Epithelial cell of prostate (primary cell): Measurements from ENCODE around the gene GPHN.
"Not testable (repeated sequence)": the region's sequence is repeated elsewhere in the genome, so short reads cannot be mapped to it uniquely, and the experiment has no call there.

Experiments used
- DNase-seq: peaks from one replicate; pipeline ENCODE4 v3.0.0-alpha.2; 2011; ENCODE audit warnings: low read depth, low spot score
- H3K27ac ChIP-seq: fragments of 450-650 bp; 2 replicates; pipeline ENCODE4 v1.5.1; 2017; ENCODE audit warnings: mild to moderate bottlenecking

Gene GPHN

DNA sequence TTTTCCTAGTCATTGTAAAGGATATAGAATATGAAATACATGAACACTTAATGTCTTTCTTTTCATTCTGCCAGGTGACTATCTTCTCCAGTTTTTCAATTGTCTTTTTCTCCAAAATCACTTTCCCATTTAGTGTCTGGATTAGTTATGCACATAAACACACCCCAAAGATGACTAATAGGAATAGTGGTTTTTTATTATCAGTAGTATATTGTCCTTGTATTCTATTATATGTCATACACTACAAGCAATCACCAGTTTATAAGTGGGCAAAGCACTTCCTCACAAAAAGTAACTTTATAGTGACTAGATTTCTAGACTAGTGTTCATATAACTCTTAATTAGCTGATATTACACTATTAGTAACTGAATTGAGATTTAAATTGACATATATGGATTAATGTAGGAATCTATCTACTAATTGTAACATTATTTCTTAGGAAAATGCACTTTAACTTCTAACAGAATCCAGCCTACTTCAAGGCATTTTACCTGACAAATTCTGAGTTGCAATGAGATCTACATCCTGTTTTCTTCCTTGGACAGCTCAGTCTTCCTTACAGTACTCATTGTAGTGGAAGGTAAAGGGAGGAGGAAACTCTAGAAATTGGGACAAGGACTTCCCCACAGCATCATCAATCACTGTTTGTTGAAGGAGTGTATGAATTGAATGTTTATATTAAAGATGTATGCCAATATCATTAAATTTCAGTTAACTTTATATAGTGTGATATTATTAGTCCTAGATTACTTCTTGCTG lies 495.2 kb downstream of the GPHN start:
- H3K27ac ChIP-seq = no peak overlapping the region
- no peak for DNase-seq

DNA sequence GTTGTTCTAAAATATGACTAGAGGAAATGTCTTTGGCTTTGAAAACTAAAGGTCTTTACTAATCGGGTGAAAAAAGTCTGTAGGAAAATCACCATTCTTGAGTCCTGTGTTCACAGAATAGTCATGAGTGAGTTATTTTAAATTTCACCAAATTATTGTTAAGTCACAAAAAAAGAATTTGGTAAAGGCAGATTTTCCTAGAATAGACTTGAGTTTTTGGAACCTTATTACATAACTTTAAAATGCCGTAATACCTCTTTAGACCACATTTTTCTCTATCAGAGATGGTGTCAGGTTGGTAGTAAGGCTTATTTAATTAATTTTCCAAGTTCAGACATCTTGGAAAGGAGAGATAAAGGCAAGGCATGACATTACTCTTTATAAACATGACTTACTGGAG lies 496.6 kb downstream of the GPHN start:
- DNase-seq = no peak
- no peak overlapping the region for H3K27ac ChIP-seq

DNA sequence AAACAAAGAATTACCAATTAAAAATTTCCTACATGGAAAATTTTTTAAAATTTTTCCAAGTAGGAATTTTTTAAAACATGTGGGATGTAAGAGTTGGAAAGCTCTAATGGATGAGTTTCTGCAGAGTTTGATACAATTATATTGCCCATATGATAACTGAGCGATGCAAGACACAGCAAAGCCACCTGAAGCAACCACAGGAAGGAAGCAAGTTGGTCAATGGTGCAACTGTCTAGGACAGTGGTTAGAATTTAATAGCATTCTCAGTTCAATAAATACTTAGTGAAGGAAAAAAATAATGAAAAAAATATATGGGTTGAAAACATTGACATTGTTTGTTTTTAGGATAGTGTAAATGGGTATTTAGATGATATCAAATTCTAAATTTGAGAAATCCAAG lies 502.7 kb downstream of the GPHN start:
- no peak for DNase-seq
- H3K27ac ChIP-seq = no peak overlapping the region

DNA sequence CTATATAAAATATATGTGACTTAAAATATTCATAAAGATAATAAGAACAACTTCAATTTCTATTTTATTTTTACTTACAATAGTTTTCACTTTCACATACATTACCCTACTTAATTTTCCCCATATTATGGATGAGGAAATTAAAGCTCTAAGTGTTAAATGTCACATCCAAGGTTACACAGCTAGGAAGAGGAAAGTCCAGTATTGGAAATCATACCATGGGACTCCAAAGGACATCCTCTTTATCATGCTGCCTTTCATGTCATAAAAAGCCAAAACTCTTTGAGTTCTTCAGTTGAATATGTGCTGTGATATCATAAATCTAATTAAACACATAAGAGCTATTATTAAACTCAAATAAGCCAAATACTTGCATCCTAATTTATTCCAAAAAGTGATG lies 508.9 kb downstream of the GPHN start:
- DNase-seq = no peak

DNA sequence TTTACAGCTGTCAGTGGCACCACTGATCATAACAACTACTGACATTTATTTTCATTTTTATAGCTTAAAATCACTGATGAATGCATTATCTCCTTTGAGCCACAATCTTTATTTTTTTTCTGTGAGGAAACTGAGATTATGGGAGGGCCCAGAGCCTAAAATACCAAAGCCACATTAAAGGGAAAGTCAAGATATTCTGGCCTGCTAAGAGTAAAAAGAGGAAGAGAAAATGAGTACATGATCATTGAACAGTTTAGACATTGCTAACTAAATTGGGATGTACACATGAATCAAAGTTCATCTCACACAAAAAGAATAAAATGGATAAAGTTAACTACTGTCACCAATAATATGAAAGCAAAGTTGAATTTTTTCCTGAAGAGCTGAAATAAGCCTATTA lies 510.8 kb downstream of the GPHN start:
- no peak overlapping the region for H3K27ac ChIP-seq
- no peak for DNase-seq

More for the DNA sequence above, 508.9 kb downstream of the GPHN start:
- no peak overlapping the region for H3K27ac ChIP-seq

DNA sequence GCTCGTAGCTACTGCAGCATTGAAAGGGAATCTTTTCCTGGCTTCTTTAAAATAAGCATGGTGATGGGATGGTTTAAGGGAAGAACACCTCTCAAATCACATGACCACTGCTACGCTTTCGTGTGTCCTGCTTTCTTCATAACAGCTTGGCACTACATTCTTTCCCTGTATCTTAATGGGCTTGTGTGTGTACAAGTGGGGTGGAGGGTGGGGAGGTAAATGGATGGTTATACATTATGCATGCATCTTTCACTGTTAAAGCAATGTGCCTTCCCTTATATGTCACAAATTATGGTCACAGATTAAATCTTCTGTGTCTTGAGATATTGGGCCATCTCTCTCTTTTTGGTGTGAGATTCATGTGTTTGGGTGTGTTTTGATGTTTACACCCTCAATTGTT lies 511.8 kb downstream of the GPHN start:
- DNase-seq = no peak

DNA sequence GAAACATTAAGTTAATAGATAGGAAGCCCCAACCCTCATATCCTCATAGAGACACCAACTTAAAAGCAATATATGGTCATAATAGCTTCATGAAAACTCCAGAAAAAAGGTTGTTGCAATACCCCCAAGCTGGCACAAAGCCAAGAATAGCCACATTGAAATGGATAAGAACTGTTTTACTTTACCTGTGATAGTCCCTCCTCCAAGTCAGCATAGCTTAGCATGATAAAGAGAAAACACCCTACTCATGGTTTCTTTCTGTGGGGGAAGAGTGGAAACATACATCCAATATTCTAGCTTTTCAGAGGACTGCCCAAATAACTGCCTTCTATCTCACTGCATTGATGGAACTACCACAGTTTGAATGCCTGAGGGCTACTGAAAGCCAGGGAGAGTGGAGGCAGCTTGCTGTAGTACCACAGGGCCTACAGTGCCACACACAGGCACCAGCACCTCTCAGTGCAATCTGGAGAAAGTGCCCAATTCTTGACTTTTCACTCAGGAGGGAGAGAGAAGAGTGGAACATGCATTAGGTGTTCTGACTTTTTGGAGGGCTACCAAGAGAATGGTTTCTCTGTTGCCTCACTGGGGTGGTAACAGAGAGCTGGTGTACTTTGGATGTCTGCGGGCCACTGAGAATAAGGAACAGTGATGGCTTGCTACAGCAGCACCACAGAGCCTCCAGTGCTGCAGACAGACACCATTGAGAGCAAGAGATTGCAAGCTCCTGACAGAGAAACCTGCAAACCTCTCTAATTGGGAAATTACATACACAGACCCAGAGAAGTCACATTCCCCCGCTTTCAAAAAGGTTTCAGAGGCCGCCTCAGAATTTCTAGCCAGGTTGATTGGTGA lies 524.2 kb downstream of the GPHN start:
- DNase-seq = no peak
- H3K27ac ChIP-seq = no peak overlapping the region

More for the DNA sequence above, 511.8 kb downstream of the GPHN start:
- no peak overlapping the region for H3K27ac ChIP-seq

DNA sequence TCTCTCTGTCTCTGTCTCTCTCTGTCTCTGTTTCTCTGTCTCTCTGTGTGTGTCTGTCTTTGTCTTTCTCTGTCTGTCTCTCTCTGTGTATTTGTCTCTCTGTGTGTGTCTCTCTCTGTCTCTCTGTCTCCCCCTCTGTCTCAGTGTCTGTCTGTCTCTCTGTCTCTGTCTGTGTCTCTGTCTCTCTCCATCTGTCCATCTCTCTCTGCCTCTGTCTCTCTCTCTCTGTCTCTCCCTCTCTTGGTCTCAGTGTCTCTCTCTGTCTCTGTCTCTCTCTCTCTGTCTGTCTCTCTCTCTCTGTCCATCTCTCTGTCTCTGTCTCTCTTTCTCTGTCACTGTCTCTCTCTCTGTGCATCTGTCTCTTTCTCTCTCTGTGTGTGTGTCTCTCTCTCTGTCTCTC lies 537.5 kb downstream of the GPHN start:
- H3K27ac ChIP-seq = no peak overlapping the region
- no peak for DNase-seq

DNA sequence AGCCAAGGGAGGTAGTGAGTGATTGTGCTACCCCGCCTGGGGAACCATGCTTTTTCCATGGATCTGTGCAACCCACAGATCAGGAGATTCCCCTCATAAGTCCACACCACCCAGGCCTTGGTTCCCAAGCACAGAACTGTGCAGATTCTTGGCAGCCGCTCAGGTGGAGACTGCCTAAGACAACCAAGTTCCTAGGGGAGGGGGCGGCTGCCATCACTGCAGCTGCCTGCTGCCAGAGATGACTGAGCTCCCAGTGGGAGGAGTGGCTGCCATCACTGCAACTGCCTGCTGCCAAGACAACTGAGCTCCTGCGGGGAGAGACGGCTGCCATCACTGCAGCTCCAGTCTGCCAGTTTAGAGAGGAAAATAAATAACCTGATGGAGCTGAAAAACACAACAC lies 542.9 kb downstream of the GPHN start:
- H3K27ac ChIP-seq = no peak overlapping the region

DNA sequence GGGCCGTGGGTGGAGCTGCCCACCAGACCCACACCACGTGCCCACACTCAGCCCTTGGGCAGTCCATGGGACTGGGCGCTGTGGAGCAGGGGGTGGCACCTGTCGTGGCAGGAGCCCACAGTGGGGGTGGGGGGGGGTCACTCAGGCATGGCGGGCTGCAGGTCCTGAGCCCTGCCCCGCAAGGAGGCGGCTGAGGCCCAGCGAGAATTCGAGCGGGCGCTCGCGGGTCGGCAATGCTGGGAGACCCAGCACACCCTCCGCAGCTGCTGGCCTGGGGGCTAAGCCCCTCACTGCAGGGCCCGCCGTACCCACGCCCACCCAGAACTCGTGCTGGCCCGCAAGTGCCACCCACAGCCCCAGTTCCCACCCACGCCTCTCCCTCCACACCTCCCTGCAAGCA lies 548.7 kb downstream of the GPHN start:
- H3K27ac ChIP-seq = no peak overlapping the region
- DNase-seq = no peak

More for the DNA sequence above, 542.9 kb downstream of the GPHN start:
- DNase-seq = no peak

DNA sequence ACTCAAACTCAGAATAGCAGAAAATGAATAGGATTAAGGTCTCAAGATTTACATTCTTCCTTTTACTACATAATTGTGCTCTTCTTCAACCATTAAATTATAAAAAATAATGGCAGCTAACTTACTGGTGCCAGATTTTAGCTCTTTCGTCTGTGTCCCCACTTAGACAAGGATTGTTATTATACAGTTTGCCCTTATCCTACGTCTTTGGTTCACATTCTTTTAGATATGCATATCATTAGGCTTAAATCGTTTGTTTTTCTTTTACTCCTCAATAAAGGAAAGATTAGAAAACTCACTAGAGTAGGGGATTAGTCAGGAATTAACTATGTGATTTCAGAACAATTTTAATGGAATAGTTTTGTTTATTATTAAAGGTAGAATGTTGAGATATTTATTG lies 551.6 kb downstream of the GPHN start:
- DNase-seq = no peak
- H3K27ac ChIP-seq = no peak overlapping the region

DNA sequence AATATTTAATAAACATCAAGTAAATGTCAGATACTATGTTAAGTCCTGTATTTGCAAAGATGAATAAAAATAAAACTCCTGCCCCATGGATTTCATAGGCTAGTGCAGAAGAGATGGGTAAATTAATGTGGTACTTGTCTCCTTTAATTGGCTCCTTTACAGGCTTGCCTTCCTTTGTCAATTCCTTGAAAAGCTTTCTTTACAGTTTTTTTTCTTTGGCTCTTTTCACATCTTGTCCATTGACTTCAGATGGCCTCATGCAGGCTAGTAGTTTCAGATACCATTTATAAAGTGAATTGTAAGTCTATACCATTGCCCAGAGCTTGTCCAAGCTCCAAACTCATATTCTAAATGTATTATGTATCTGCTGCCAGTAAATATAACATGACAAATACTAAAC lies 552.6 kb downstream of the GPHN start:
- no peak overlapping the region for H3K27ac ChIP-seq
- DNase-seq = no peak

DNA sequence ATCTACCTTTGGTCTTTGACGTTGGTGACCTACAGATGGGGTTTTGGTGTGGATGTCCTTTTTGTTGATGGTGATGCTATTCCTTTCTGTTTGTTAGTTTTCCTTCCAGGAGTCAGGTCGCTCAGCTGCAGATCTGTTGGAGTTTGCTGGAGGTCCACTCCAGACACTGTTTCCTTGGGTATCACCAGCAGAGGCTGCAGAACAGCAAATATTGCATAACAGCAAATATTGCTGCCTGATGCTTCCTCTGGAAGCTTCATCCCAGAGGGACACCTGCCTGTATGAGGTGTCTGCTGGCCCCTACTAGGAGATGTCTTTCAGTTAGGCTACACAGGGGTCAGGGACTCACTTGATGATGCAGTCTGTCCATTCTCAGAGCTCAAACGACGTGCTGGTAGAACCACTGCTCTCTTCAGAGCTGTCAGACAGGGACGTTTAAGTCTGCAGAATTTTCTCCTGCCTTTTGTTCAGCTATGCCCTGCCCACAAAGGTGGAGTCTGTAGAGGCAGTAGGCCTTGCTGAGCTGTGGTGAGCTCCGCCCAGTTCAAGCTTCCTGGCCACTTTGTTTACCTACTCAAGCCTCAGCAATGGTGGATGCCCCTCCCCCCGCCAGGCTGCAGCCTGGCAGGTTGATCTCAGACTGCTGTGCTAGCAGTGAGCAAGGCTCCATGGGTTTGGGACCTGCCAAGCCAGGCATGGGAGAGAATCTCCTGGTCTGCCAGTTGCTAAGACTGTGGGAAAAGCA lies 559.3 kb downstream of the GPHN start:
- peak; percentile 1 for DNase-seq
- not testable (repeated sequence) for H3K27ac ChIP-seq

DNA sequence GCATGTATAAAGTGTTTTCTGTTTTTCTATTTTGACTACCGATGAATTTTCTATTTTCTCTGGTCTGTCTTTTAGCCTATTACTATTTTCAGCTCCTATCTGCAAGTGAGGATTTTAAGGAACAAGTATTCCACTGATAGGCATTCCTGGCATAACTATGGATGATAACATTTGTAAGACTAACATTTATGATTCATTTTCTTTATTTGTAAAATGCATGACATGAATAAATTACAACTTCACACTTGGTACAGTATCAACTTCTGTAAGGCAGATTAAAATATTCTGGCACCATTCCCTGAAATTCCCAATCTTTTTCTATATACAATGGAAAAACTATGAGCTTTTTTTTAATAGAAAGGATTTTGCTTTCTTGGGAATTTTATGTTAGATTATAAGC lies 560.3 kb downstream of the GPHN start:
- no peak overlapping the region for H3K27ac ChIP-seq
- DNase-seq = no peak

DNA sequence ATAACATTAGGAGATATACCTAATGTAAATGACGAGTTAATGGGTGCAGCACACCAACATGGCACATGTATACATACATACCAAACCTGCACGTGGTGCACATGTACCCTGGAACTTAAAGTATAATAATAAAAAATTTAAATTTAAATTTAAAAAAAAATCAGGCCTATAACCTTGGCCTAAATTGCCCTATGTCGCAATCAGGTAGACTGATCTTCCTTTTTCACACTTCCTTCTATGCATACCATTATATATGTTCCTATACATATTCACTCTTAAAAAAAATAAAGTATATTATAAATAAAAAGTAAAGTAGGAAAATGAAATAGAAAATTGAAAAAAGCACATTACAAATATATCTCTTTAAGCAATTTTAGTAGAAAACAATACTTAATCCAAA lies 563.6 kb downstream of the GPHN start:
- no peak for DNase-seq
- H3K27ac ChIP-seq = no peak overlapping the region

DNA sequence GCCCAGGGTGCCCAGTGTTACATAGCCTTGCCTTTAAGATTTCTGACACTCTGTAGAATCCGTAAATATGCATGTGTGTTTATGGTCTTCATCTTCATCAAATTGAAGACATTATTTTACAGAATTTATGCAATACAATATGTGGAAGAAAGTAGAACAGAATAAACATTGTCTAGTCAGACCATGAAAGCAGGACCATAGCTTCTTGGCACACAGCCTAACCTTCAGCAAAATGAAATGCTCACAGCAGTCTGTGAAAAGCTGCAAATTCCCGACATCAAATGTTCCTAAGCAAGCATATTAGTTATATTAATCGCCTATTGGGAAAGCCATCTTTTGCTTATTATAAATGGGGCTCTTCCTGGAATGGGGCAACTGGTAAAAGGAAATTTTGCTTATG lies 570.0 kb downstream of the GPHN start:
- no peak for DNase-seq
- no peak overlapping the region for H3K27ac ChIP-seq

DNA sequence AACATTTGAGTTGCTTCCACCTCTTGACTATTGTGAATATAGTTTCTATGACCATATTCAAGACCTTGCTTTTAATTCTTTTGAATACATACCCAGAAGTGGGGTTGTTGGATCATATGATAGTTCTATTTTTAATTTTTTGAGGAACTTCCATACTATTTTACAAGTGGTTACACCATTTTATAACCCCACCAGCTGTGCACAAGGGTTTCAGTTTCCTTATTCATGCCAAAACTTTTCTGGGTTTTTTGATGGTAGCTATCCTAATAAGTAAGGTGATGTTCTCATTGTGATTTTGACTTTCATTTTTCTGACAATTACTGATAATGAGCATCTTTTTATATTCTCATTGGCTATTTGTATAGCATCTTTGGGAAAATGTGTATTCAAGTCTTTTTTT lies 571.9 kb downstream of the GPHN start:
- DNase-seq = no peak
- no peak overlapping the region for H3K27ac ChIP-seq

DNA sequence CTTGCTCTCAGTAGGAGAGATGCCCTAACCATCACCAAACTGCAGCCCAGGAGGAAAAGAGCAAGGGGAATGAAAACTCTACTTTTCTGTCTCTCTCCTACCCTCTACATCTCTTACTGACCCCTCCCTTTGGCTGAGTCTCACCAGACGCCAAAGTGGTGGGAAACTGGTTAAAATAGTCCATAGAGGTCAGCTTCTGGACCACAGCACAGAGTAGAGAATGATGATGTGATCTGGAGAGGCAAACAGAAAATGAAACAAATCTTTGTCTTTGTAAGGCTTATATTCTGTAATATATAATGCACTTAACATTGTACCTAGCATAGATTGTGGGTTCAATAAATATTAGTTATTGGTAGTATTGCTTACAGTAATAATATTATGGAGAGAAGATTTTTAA lies 600.3 kb downstream of the GPHN start:
- no peak for DNase-seq
- no peak overlapping the region for H3K27ac ChIP-seq

DNA sequence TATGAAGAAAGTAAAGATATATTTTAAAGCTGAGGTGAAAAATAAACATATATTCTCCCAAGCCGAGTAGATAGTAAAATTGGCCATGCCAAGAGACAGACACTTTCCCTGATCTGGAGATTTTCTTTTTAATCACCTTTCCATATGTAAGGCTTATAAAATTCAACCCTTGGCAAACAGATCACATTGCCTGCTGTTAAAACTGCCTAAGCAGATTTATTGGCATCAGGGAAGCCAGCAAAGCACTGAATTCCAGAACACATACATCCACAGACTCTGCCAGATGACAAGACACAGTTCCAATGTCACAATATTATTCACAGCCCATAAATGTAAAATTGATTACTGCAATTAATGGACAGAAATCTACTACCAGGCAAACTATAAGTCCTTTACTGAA lies 603.1 kb downstream of the GPHN start:
- DNase-seq = no peak
- H3K27ac ChIP-seq = no peak overlapping the region

DNA sequence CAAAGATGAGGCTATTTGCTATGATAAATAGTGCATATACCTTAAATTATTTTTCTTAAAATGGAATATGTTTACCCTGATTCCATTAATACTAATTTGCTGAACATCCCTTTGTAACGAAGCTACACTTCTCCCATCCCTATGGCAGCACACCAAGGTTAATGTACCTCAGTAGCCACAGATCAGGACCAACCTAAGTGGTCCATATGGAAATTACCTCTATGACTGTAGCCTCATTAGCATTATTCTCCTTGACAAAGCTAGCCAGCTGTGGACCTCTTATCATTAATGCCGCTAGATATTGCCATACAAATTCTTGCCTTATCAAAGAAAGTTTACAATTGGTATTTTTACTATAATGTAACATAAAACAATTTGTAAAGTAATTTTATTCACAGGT lies 604.4 kb downstream of the GPHN start:
- DNase-seq = no peak
- H3K27ac ChIP-seq = no peak overlapping the region

DNA sequence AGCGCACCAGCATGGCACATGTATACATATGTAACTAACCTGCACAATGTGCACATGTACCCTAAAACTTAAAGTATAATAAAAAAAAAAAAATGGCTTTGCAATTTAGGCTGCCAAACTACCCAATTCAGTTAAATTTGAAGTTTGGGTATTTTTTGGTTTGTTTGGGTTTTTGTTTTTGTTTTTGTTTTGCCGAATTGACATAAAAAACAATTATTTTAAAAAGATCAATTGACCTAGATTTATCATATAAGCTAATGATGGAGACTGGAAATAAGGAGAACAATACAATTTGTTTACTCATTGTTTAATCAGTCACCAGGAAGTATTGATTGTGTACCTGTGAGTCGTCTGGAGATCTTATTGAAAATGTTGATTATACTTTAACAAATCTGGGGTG lies 619.2 kb downstream of the GPHN start:
- no peak for DNase-seq
- H3K27ac ChIP-seq = no peak overlapping the region
